WTC11 (cell line): ENCODE measurements around the gene MYOM1. TPM values are rescaled to one million over a fixed set of nuclear protein-coding genes. Genes with fewer than 3 reads are reported as not detected.

Experiments
- ATAC-seq: fragments of 200-7000 bp; cut with Tn5 transposase; 2 replicates; pipeline ENCODE4 v1.10.0; 2021; ENCODE audit warnings: mild to moderate bottlenecking, moderate library complexity
- CTCF ChIA-PET: fragments of 300-600 bp; sonication (Branson Sonifier 250); formaldehyde crosslinking; loops from one replicate; lab custom pipeline; 2021; ENCODE audit warnings: antibody characterized with exemption; lab: Charles Lee
- POLR2A ChIA-PET: fragments of 350-600 bp; sonication (Branson Sonifier 250); formaldehyde crosslinking; loops from one replicate; lab custom pipeline; 2021; ENCODE audit warnings: antibody characterized with exemption; lab: Charles Lee
- DNase-seq: peaks from one replicate; pipeline ENCODE4 v3.0.0; 2021; ENCODE audit warnings: low spot score
- H3K27ac Mint-ChIP-seq: 2 replicates; pipeline ENCODE4 v1.8.0; 2021; ENCODE audit warnings: mixed read lengths
- H3K27me3 Mint-ChIP-seq: 2 replicates; pipeline ENCODE4 v1.8.0; 2021; ENCODE audit warnings: low read depth, mild to moderate bottlenecking, moderate library complexity, mixed read lengths
- H3K36me3 Mint-ChIP-seq: 2 replicates; pipeline ENCODE4 v1.8.0; 2021; ENCODE audit warnings: mixed read lengths
- H3K4me1 Mint-ChIP-seq: 2 replicates; pipeline ENCODE4 v1.8.0; 2022; ENCODE audit warnings: mixed read lengths
- H3K4me3 Mint-ChIP-seq: 2 replicates; pipeline ENCODE4 v1.8.0; 2021; ENCODE audit warnings: mild to moderate bottlenecking, moderate library complexity, mixed read lengths
- H3K9me3 Mint-ChIP-seq: 2 replicates; pipeline ENCODE4 v1.8.0; 2021; ENCODE audit warnings: mixed read lengths
- ATF1 ChIP-seq: sonication (generic); formaldehyde crosslinking; IDR thresholded peaks from 2 replicates; pipeline ENCODE4 v1.8.1; 2023; ENCODE audit warnings: mild to moderate bottlenecking, moderate library complexity, missing genetic modification reagents
- CBFB ChIP-seq: sonication (generic); formaldehyde crosslinking; IDR thresholded peaks from 2 replicates; pipeline ENCODE4 v1.8.1; 2022; ENCODE audit warnings: mild to moderate bottlenecking, low read depth, missing genetic modification reagents
- CTCF ChIP-seq: fragments of 200-600 bp; IDR thresholded peaks from 2 replicates; pipeline ENCODE4 v1.8.0; 2022; ENCODE audit warnings: antibody characterized with exemption
- FOXK1 ChIP-seq: sonication (generic); formaldehyde crosslinking; IDR thresholded peaks from 2 replicates; pipeline ENCODE4 v1.8.0; 2022; ENCODE audit warnings: mild to moderate bottlenecking, moderate library complexity, missing genetic modification reagents
- JAZF1 ChIP-seq: fragments of 250-450 bp; sonication (Bioruptor Pico); IDR thresholded peaks from 2 replicates; pipeline ENCODE4 v1.9.0; 2021; ENCODE audit warnings: moderate library complexity, mild to moderate bottlenecking, inconsistent platforms
- MYBL2 ChIP-seq: sonication (generic); formaldehyde crosslinking; IDR thresholded peaks from 2 replicates; pipeline ENCODE4 v1.8.1; 2023; ENCODE audit warnings: mild to moderate bottlenecking, moderate library complexity, missing genetic modification reagents
- NFATC4 ChIP-seq: fragments of 250-450 bp; sonication (Bioruptor Pico); IDR thresholded peaks from 2 replicates; pipeline ENCODE4 v1.9.0; 2021; ENCODE audit warnings: mild to moderate bottlenecking
- NFYB ChIP-seq: sonication (generic); formaldehyde crosslinking; conservative IDR thresholded peaks from 2 replicates; pipeline ENCODE4 v1.8.0; 2022; ENCODE audit warnings: low read depth, missing genetic modification reagents
- TEAD4 ChIP-seq: sonication (generic); formaldehyde crosslinking; IDR thresholded peaks from 2 replicates; pipeline ENCODE4 v1.8.0; 2022; ENCODE audit warnings: mild to moderate bottlenecking, missing genetic modification reagents
- TP53 ChIP-seq: sonication (generic); formaldehyde crosslinking; IDR thresholded peaks from 2 replicates; pipeline ENCODE4 v1.8.1; 2023; ENCODE audit warnings: mild to moderate bottlenecking, missing genetic modification reagents
- ZNF138 ChIP-seq: sonication (generic); formaldehyde crosslinking; conservative IDR thresholded peaks from 2 replicates; pipeline ENCODE4 v1.8.1; 2022; ENCODE audit warnings: mild to moderate bottlenecking, moderate library complexity, missing genetic modification reagents
- ZNF416 ChIP-seq: fragments of 250-450 bp; sonication (Bioruptor Pico); IDR thresholded peaks from 2 replicates; pipeline ENCODE4 v1.9.0; 2021; ENCODE audit warnings: mild to moderate bottlenecking, inconsistent platforms
- ZNF425 ChIP-seq: fragments of 250-450 bp; sonication (Bioruptor Pico); conservative IDR thresholded peaks from 2 replicates; pipeline ENCODE4 v1.9.0; 2021; ENCODE audit warnings: mild to moderate bottlenecking
- total RNA-seq: library from RNA; stranded (reverse); gene quantifications from 3 replicates; pipeline ENCODE4 v1.2.3, GENCODE V29; 2021
- TF ChIP-seq, protein P1 (sequence below): sonication (generic); formaldehyde crosslinking; IDR thresholded peaks from 2 replicates; pipeline ENCODE4 v1.8.1; 2023; ENCODE audit warnings: mild to moderate bottlenecking, missing genetic modification reagents
- TF ChIP-seq, protein P2 (sequence below): sonication (generic); formaldehyde crosslinking; IDR thresholded peaks from 2 replicates; pipeline ENCODE4 v1.8.1; 2022; ENCODE audit warnings: low read depth, missing genetic modification reagents, borderline replicate concordance
- TF ChIP-seq, protein P3 (sequence below): sonication (generic); formaldehyde crosslinking; conservative IDR thresholded peaks from 2 replicates; pipeline ENCODE4 v1.8.1; 2022; ENCODE audit warnings: mild to moderate bottlenecking, missing genetic modification reagents
- TF ChIP-seq, protein P4 (sequence below): sonication (generic); formaldehyde crosslinking; IDR thresholded peaks from 2 replicates; pipeline ENCODE4 v1.8.0; 2022; ENCODE audit warnings: mild to moderate bottlenecking, missing genetic modification reagents

MYOM1 gene
- total RNA-seq, 1 experiment from 2014 or later, result 0.35 TPM

DNA sequence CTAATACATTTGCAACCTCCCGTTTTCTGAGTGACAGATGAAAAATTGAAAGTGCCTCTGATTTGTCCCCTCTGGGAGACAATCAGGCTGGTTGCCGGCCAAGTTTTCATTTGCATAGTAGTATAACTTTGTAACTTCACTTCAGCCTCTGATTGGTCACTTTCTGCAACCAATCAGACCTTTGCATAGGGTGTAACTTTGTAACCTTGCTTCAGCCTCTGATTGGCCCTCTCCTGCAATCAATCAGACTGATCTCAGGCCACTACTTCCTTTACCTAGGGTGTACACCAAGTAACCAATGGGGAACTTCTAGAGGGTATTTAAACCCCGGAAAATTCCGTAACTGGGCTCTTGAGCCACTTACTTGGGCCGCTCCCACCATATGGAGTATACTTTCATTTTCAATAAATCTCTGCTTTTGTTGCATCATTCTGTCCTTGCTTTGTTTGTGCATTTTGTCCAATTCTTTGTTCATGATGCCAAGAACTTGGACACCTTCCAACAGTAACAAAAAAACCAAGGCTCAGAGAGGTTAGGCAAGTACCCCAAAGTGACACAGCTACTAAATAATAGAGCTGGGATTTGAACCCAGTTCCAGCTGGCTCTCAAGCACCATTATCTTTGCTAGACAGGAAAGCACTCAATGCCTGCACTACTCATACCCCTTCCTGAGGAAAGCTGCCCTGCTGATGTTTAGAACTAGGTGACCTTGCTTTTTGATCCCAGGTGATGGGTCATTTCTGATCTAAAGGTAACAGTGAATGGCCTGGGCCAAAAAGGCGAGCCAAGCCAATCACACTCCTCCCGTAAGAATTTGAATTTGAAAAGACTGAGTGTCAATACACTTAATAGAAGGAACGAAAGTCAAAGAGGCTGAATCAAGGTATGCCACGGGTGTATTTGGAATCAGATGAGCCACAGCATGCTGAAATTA lies 10.9 kb upstream of the MYOM1 start (continued):
- TF ChIP-seq, protein P1, sequence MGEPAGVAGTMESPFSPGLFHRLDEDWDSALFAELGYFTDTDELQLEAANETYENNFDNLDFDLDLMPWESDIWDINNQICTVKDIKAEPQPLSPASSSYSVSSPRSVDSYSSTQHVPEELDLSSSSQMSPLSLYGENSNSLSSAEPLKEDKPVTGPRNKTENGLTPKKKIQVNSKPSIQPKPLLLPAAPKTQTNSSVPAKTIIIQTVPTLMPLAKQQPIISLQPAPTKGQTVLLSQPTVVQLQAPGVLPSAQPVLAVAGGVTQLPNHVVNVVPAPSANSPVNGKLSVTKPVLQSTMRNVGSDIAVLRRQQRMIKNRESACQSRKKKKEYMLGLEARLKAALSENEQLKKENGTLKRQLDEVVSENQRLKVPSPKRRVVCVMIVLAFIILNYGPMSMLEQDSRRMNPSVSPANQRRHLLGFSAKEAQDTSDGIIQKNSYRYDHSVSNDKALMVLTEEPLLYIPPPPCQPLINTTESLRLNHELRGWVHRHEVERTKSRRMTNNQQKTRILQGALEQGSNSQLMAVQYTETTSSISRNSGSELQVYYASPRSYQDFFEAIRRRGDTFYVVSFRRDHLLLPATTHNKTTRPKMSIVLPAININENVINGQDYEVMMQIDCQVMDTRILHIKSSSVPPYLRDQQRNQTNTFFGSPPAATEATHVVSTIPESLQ (CRISPR knock-in tag), result no peak
- TF ChIP-seq, protein P2, sequence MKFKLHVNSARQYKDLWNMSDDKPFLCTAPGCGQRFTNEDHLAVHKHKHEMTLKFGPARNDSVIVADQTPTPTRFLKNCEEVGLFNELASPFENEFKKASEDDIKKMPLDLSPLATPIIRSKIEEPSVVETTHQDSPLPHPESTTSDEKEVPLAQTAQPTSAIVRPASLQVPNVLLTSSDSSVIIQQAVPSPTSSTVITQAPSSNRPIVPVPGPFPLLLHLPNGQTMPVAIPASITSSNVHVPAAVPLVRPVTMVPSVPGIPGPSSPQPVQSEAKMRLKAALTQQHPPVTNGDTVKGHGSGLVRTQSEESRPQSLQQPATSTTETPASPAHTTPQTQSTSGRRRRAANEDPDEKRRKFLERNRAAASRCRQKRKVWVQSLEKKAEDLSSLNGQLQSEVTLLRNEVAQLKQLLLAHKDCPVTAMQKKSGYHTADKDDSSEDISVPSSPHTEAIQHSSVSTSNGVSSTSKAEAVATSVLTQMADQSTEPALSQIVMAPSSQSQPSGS (CRISPR knock-in tag), result no peak
- TF ChIP-seq ZNF138 (CRISPR knock-in tag) (no peak), ZNF416 (no peak)

DNA sequence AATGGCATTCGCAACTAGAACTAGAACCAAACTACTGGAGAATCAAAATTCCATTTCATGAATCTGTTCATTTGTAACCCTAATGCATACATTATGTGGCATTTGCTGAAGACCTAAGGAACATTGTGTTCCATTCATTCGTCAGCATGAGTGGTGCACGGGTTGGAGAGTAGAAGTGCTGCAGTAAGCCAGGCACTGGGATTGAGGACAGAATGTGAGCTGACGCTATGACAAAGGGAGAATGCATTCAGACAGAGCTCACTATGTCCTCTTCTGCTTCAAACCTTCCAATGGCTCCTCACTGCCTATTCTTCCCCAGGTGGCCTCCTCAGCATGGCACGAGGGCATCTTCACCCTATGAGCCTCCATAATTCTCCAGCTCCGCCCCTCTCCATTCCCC lies 6.3 kb upstream of the MYOM1 start:
- DNase-seq, result no peak
- no peaks in the 10 kb centered on the region; the same call in 1 of the 2 replicates for H3K27me3 Mint-ChIP-seq
- no peak overlapping the region for H3K27ac Mint-ChIP-seq
- peaks cover 5% of the 10 kb centered on the region for H3K4me1 Mint-ChIP-seq
- no peaks in the 10 kb centered on the region for H3K36me3 Mint-ChIP-seq
- H3K4me3 Mint-ChIP-seq, result no peak overlapping the region
- CTCF ChIA-PET, result interaction anchor here (0.5 to 0.7 kb wide), 2 partner anchors 150 to 163 kb away, joined by 3 to 4 read pairs; no protein-coding TSS in a partner anchor
- POLR2A ChIA-PET, result no interaction called here
- H3K9me3 Mint-ChIP-seq, result peaks cover 4% of the 10 kb centered on the region
- no peak for ATAC-seq
- no peak for TF ChIP-seq NFATC4 (CRISPR knock-in tag)
- TF ChIP-seq TEAD4, result no peak
- no peak for TF ChIP-seq JAZF1 (CRISPR knock-in tag)
- no peak for TF ChIP-seq ATF1 (CRISPR knock-in tag)
- TF ChIP-seq CBFB (CRISPR knock-in tag), result no peak
- TF ChIP-seq, protein P3, sequence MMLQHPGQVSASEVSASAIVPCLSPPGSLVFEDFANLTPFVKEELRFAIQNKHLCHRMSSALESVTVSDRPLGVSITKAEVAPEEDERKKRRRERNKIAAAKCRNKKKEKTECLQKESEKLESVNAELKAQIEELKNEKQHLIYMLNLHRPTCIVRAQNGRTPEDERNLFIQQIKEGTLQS (CRISPR knock-in tag), result no peak
- TF ChIP-seq, protein P4, sequence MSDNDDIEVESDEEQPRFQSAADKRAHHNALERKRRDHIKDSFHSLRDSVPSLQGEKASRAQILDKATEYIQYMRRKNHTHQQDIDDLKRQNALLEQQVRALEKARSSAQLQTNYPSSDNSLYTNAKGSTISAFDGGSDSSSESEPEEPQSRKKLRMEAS (CRISPR knock-in tag), result no peak
- TF ChIP-seq ZNF425 (CRISPR knock-in tag), result no peak
- no peak for TF ChIP-seq FOXK1 (CRISPR knock-in tag)
- no peak for TF ChIP-seq CTCF
- TF ChIP-seq MYBL2 (CRISPR knock-in tag), result no peak
- no peak for TF ChIP-seq TP53 (CRISPR knock-in tag)
- no peak for TF ChIP-seq NFYB
- TF ChIP-seq, all 79 proteins: peak for 0
